GM21423 (cell line): ENCODE measurements around the gene SELENBP1.

ENCODE experiments used
- ATAC-seq: cut with Tn5 transposase; IDR thresholded peaks from one replicate; pipeline ENCODE4 v1.9.1; 2021; ENCODE audit warnings: mild to moderate bottlenecking, moderate library complexity; ENCODE audit not compliant: unreplicated experiment

SELENBP1 gene

GRCh38 chr1:151346082-151346768, 26.3 kb downstream of the SELENBP1 start:
- ATAC-seq: no peak

- ATAC-seq: no peak
Measured at GRCh38 chr1:151344291-151344690, 28.2 kb downstream of the SELENBP1 start.

GRCh38 chr1:151343587-151343986, 28.9 kb downstream of the SELENBP1 start:
- no peak for ATAC-seq

GRCh38 chr1:151342569-151342968, 29.9 kb downstream of the SELENBP1 start:
- ATAC-seq: no peak

- ATAC-seq: no peak
Measured at GRCh38 chr1:151342021-151342420, 30.5 kb downstream of the SELENBP1 start.

GRCh38 chr1:151340870-151341754, 31.4 kb downstream of the SELENBP1 start:
- no peak for ATAC-seq

GRCh38 chr1:151336556-151336955, 35.9 kb downstream of the SELENBP1 start:
- ATAC-seq: no peak

GRCh38 chr1:151334822-151335221, 37.7 kb downstream of the SELENBP1 start:
- no peak for ATAC-seq

- ATAC-seq: no peak
Measured at GRCh38 chr1:151327903-151328674, 44.4 kb downstream of the SELENBP1 start.

GRCh38 chr1:151327223-151327902, 45.1 kb downstream of the SELENBP1 start, which contains the start of gene PI4KB:
Gene PI4KB, minus strand, starts transcription at chr1:151327416. Its CDS starts 10,935 bp downstream, at chr1:151316481.
- peak; percentile 83 for ATAC-seq

GRCh38 chr1:151326619-151327222, 45.8 kb downstream of the SELENBP1 start:
- ATAC-seq: peak; percentile 38

GRCh38 chr1:151325646-151326429, 46.7 kb downstream of the SELENBP1 start:
- no peak for ATAC-seq

GRCh38 chr1:151325231-151325630, 47.3 kb downstream of the SELENBP1 start:
- ATAC-seq: no peak

GRCh38 chr1:151324390-151324930, 48.0 kb downstream of the SELENBP1 start:
- ATAC-seq: no peak

- ATAC-seq: no peak
Measured at GRCh38 chr1:151318975-151319374, 53.5 kb downstream of the SELENBP1 start.

- ATAC-seq: no peak
Measured at GRCh38 chr1:151315565-151316235, 56.8 kb downstream of the SELENBP1 start.
